Uterine smooth muscle cell (primary cell): ENCODE results near the gene EIF3F. TPM values are rescaled to one million over a fixed set of nuclear protein-coding genes. Genes with fewer than 3 reads are reported as not detected.

ENCODE experiments used
- total RNA-seq: library from RNA; depleted of rRNA; stranded (reverse); fragments of >200 nt; gene quantifications from 2 replicates; pipeline ENCODE4 v1.2.3, GENCODE V29; 2014

The EIF3F gene, protein sequence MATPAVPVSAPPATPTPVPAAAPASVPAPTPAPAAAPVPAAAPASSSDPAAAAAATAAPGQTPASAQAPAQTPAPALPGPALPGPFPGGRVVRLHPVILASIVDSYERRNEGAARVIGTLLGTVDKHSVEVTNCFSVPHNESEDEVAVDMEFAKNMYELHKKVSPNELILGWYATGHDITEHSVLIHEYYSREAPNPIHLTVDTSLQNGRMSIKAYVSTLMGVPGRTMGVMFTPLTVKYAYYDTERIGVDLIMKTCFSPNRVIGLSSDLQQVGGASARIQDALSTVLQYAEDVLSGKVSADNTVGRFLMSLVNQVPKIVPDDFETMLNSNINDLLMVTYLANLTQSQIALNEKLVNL
- total RNA-seq, result 147 and 210 TPM in 2 replicates

DNA sequence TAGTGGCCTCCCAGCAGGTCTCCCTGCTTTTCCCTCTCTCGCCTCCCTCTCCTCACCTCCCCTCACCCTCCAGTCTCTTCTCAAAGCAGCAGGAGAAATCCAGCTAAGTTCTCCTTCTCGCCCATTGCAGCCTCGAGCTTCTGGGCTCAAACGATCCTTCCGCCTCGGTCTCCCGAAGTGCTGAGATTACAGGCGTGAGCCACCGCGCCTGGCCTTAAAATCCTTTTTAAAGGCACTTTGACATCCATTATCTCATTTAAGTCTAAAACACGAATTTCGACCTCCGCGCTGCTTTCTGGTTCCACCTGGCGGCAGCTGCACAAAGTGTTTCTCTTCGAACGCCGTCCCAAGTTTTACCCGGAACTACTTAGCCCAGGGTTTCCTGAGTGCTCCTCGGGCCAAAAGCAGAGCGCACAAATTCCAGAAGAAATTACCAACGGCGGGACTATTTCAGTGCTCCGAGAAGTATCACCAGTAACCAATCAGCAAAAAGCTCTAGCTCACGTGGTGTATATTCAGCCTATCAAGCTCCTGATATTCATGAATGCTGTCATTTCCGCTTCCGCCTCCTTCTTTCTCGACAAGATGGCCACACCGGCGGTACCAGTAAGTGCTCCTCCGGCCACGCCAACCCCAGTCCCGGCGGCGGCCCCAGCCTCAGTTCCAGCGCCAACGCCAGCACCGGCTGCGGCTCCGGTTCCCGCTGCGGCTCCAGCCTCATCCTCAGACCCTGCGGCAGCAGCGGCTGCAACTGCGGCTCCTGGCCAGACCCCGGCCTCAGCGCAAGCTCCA lies at the start of gene EIF3F:
EIF3F (plus strand) TSS at position 570 of the 792 bp plus-strand sequence; CDS start at position 586, 16 bp downstream.

DNA sequence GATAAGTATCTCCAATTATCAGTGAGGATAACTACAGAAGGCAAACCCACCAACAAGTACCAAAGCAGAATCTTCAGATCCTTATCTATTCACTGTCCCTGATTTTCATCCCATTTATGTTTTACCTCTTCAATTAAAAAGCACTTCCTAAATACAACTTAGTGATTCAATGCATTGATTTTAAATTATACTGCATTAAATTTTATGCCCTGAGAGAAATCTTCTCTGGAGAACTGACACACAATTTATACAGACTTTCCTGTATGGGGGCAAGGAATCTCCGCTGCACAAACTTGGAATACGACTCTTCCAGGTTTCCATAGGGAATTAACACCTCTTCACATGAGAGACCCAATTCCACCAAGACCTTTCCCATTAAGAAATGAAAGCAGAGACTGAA lies 45.5 kb upstream of the EIF3F start, which contains the start of gene OR10A3:
OR10A3 (minus strand) TSS at position 101 of the 400 bp plus-strand sequence. CDS start 2,188 bp downstream, outside the sequence.

DNA sequence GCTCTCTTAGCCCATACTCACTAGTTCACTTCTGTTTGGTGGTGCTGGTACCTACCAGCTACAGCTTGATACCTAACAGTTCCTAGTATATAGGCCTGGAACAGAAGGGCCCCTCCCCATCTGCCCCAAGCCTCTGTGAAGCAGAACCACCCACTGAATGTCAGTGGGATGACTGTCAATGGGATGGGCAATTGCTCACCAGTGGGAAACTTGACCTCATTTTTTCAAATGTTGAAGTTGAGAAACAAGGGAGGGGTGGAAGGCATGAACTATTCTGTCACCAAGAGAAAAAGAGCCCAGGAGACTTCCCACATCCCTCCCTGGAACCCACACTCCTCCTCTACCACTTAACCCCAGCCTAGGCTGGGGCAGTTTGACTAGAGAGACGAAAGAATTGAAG lies 21.8 kb upstream of the EIF3F start, which contains the start of gene NLRP10:
NLRP10 (minus strand) TSS at position 62 of the 400 bp plus-strand sequence. CDS start 1,952 bp downstream, outside the sequence.

Other genes starting within 250 kb of the EIF3F start
- gene OR5P2, start 190.4 kb upstream of the EIF3F start, total RNA-seq, result not detected in 2 replicates
- gene OR5P3, start 156.5 kb upstream of the EIF3F start, total RNA-seq, result not detected in 2 replicates
- not detected in 2 replicates for gene OR10A6, start 56.1 kb upstream of the EIF3F start, total RNA-seq
- 0.11 and 0.12 TPM in 2 replicates for gene OR10A3, start 45.6 kb upstream of the EIF3F start, total RNA-seq
- gene NLRP10, start 21.9 kb upstream of the EIF3F start, total RNA-seq, result 4.0 and 10.7 TPM in 2 replicates
- gene TUB, start 93.9 kb downstream of the EIF3F start, total RNA-seq, result 8.9 and 16.7 TPM in 2 replicates
- under 0.01 and 0.11 TPM in 2 replicates for gene RIC3, start 181.7 kb downstream of the EIF3F start, total RNA-seq